HT-29 (cell line): ENCODE results near the gene SPNS2. TPM values are rescaled to one million over a fixed set of nuclear protein-coding genes. Genes with fewer than 3 reads are reported as not detected.

ENCODE experiments used
- DNase-seq: peaks from one replicate; pipeline ENCODE4 v3.0.0-alpha.2; 2015; ENCODE audit warnings: low spot score
- total RNA-seq: library from RNA; depleted of rRNA; stranded (reverse); fragments of >200 nt; shearing (Covaris generic); gene quantifications from 2 replicates; pipeline ENCODE4 v1.2.3, GENCODE V29; 2014

Gene SPNS2
- total RNA-seq, 1 experiment from 2014 or later = 193 TPM

GRCh38 chr17:4503283-4504025 lies 4.8 kb downstream of the SPNS2 start:
- DNase-seq = no peak

- peak; percentile 32 for DNase-seq
Measured at GRCh38 chr17:4504188-4504587, 5.5 kb downstream of the SPNS2 start.

- DNase-seq = no peak
Measured at GRCh38 chr17:4505187-4505586, 6.5 kb downstream of the SPNS2 start.

GRCh38 chr17:4506175-4506813 lies 7.6 kb downstream of the SPNS2 start:
- no peak for DNase-seq

GRCh38 chr17:4506892-4507291 lies 8.2 kb downstream of the SPNS2 start:
- DNase-seq = no peak

- no peak for DNase-seq
Measured at GRCh38 chr17:4507361-4508111, 8.9 kb downstream of the SPNS2 start.

GRCh38 chr17:4508207-4508606 lies 9.5 kb downstream of the SPNS2 start:
- DNase-seq = no peak

GRCh38 chr17:4509401-4509800 lies 10.7 kb downstream of the SPNS2 start:
- no peak for DNase-seq

GRCh38 chr17:4509923-4510617 lies 11.4 kb downstream of the SPNS2 start:
- no peak for DNase-seq

- DNase-seq = no peak
Measured at GRCh38 chr17:4510618-4510941, 11.9 kb downstream of the SPNS2 start.

GRCh38 chr17:4511199-4511932 lies 12.7 kb downstream of the SPNS2 start:
- no peak for DNase-seq

GRCh38 chr17:4512156-4513112 lies 13.8 kb downstream of the SPNS2 start:
- no peak for DNase-seq

GRCh38 chr17:4513113-4514032 lies 14.7 kb downstream of the SPNS2 start:
- no peak for DNase-seq

- peak; percentile 78 for DNase-seq
Measured at GRCh38 chr17:4514206-4514605, 15.5 kb downstream of the SPNS2 start.

- no peak for DNase-seq
Measured at GRCh38 chr17:4514779-4515178, 16.1 kb downstream of the SPNS2 start.

GRCh38 chr17:4515501-4515900 lies 16.8 kb downstream of the SPNS2 start:
- no peak for DNase-seq

- no peak for DNase-seq
Measured at GRCh38 chr17:4516735-4517134, 18.1 kb downstream of the SPNS2 start.

- no peak for DNase-seq
Measured at GRCh38 chr17:4518901-4519300, 20.2 kb downstream of the SPNS2 start.

GRCh38 chr17:4519361-4519788 lies 20.7 kb downstream of the SPNS2 start:
- no peak for DNase-seq
